Glomerular visceral epithelial cell (primary cell): Measurements from ENCODE around the gene ZNF738.
"Not testable (repeated sequence)": the region's sequence is repeated elsewhere in the genome, so short reads cannot be mapped to it uniquely, and the experiment has no call there.

Experiments used
- DNase-seq: peaks from one replicate; pipeline ENCODE4 v3.0.0-alpha.2; 2016; ENCODE audit errors: extremely low spot score

The ZNF738 gene

GRCh38 chr19:21358768-21359451, at the start of gene ZNF738:
Gene ZNF738 (plus strand): TSS chr19:21359000. CDS start chr19:21359141, 141 bp downstream.
- DNase-seq, result peak; percentile 93

GRCh38 chr19:21312807-21313206, 46.0 kb upstream of the ZNF738 start:
- not testable (repeated sequence) for DNase-seq

GRCh38 chr19:21314676-21315075, 44.1 kb upstream of the ZNF738 start:
- DNase-seq, result no peak

- no peak for DNase-seq
These were observed 41.0 kb upstream of the ZNF738 start for GRCh38 chr19:21317821-21318220.

- DNase-seq, result no peak
These were observed 37.7 kb upstream of the ZNF738 start for GRCh38 chr19:21321134-21321533.

GRCh38 chr19:21321996-21322395, 36.8 kb upstream of the ZNF738 start:
- peak; percentile 25 for DNase-seq

- no peak for DNase-seq
These were observed 36.3 kb upstream of the ZNF738 start for GRCh38 chr19:21322528-21322927.

- DNase-seq, result no peak
These were observed 35.8 kb upstream of the ZNF738 start for GRCh38 chr19:21323000-21323399.

- DNase-seq, result no peak
These were observed 32.6 kb upstream of the ZNF738 start for GRCh38 chr19:21326169-21326568.

- DNase-seq, result peak; percentile 6
These were observed 30.4 kb upstream of the ZNF738 start for GRCh38 chr19:21328406-21328805.

- peak; percentile 93 for DNase-seq
These were observed 29.8 kb upstream of the ZNF738 start, which contains the start of gene ZNF708 for GRCh38 chr19:21328885-21329605. Gene ZNF708 (minus strand): TSS chr19:21329410. CDS start chr19:21329212, 198 bp downstream.

- DNase-seq, result no peak
These were observed 23.1 kb upstream of the ZNF738 start for GRCh38 chr19:21335721-21336120.

GRCh38 chr19:21344841-21345240, 14.0 kb upstream of the ZNF738 start:
- DNase-seq, result not testable (repeated sequence)

GRCh38 chr19:21352830-21353229, 6.0 kb upstream of the ZNF738 start:
- DNase-seq, result no peak

- DNase-seq, result no peak
These were observed 3.5 kb downstream of the ZNF738 start for GRCh38 chr19:21362291-21362690.

- no peak for DNase-seq
These were observed 25.3 kb downstream of the ZNF738 start for GRCh38 chr19:21383980-21384582.

- no peak for DNase-seq
These were observed 37.3 kb downstream of the ZNF738 start for GRCh38 chr19:21396121-21396520.

- DNase-seq, result peak; percentile 73
These were observed 38.2 kb downstream of the ZNF738 start, which contains the start of gene ZNF493 for GRCh38 chr19:21396893-21397572. Gene ZNF493 (plus strand): TSS chr19:21397133. CDS start chr19:21397238, 105 bp downstream.

GRCh38 chr19:21398851-21399250, 40.1 kb downstream of the ZNF738 start:
- DNase-seq, result no peak

GRCh38 chr19:21402303-21402985, 43.6 kb downstream of the ZNF738 start:
- no peak for DNase-seq

GRCh38 chr19:21410166-21410565, 51.4 kb downstream of the ZNF738 start:
- DNase-seq, result no peak
